ENCODE results near the gene ZNF205. TPM values are rescaled to one million over a fixed set of nuclear protein-coding genes. Genes with fewer than 3 reads are reported as not detected.
"Not testable (repeated sequence)": the region's sequence is repeated elsewhere in the genome, so short reads cannot be mapped to it uniquely, and the experiment has no call there.

The ZNF205 gene
- polyA plus RNA-seq, 4 donors = 12.7 to 17.7 (median 16.2) TPM

DNA sequence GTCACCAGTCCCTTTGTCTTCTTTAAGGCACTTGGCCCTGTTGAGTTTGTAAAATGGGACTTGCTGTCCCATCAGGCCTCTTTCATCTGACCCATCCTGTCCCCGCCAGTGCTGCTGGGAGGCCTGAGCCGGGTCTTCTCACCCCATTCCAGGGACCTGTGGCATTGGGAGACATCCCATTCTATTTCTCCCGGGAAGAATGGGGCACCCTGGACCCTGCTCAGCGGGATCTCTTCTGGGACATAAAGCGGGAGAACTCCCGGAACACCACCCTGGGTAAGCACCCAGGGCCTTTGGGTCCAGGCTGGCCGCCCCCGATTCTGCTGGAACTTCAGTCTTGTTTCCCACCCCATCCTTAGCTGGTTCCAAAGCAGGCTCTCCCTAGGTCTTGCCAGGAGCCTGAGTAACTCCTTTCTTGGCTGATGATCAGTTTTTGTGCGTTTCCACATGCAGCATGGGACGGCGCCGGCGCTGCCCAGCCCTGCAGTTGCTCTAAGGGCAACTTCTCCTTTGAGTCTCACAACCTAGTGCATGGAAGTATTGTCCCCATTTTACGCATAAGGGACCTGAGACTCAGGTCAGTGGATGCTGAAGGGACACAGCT, 26.5 kb downstream of the ZNF205 start:
- no peaks in the 10 kb centered on the region for H3K27me3 ChIP-seq (ENCODE audit: control insufficient read depth in 3 of 3, insufficient read depth in 3 of 3, low read length in 3 of 3)
- H3K27ac ChIP-seq (ENCODE audit: low read depth in 1 of 3, low read length in 2 of 3) = no peak overlapping the region
- no peaks in the 10 kb centered on the region for H3K9me3 ChIP-seq (ENCODE audit: control insufficient read depth in 2 of 2, insufficient read depth in 1 of 2, low read depth in 1 of 2, low read length in 1 of 2)
- H3K4me1 ChIP-seq (ENCODE audit: control insufficient read depth in 3 of 3, insufficient read depth in 2 of 3, low read depth in 1 of 3, low read length in 2 of 3) = peaks cover 0 to 13% (median 8%) of the 10 kb centered on the region in 3 donors
- no peak for DNase-seq
- H3K4me3 ChIP-seq (ENCODE audit: low read depth in 1 of 3, low read length in 3 of 3) = no peak overlapping the region
- FAIRE-seq = no peak
- 88 to 93% (median 92%) methylated on average over 14 of the region's 14 CpGs for WGBS, 3 donors
- H3K36me3 ChIP-seq (ENCODE audit: control insufficient read depth in 3 of 3, insufficient read depth in 2 of 3, low read depth in 1 of 3, low read length in 3 of 3) = peaks cover 0 to 63% (median 19%) of the 10 kb centered on the region in 3 donors

DNA sequence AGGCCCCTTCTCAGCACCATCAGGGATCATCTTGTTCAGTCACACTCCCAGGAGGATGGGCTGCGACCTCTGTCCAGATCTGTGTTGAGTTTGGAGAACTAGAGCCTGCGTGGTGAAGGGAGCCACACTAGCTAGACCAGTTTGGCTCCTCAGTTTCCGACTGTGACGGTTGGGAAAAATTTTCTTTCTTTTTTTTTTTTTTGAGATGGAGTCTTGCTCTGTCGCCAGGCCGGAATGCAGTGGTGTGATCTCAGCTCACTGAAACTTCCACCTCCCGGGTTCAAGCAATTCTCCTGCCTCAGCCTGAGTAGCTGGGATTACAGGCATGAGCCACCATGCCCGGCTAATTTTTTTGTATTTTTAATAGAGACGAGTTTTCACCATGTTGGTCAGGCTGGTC, 27.2 kb downstream of the ZNF205 start:
- H3K27ac ChIP-seq (ENCODE audit: low read depth in 1 of 3, low read length in 2 of 3); DNase-seq; H3K4me3 ChIP-seq (ENCODE audit: low read depth in 1 of 3, low read length in 3 of 3); H3K9me3 ChIP-seq (ENCODE audit: control insufficient read depth in 2 of 2, insufficient read depth in 1 of 2, low read depth in 1 of 2, low read length in 1 of 2); FAIRE-seq; H3K27me3 ChIP-seq (ENCODE audit: control insufficient read depth in 3 of 3, insufficient read depth in 3 of 3, low read length in 3 of 3): not testable (repeated sequence)
- WGBS, 3 donors = 91 to 95% (median 93%) methylated on average over 9 of the region's 9 CpGs
- Histone ChIP-seq H3K36me3 (ENCODE audit: control insufficient read depth in 3 of 3, insufficient read depth in 2 of 3, low read depth in 1 of 3, low read length in 3 of 3) (peaks cover 0 to 65% (median 19%) of the 10 kb centered on the region in 3 donors), H3K4me1 (ENCODE audit: control insufficient read depth in 3 of 3, insufficient read depth in 2 of 3, low read depth in 1 of 3, low read length in 2 of 3) (peaks cover 0 to 19% (median 8%) of the 10 kb centered on the region in 3 donors)

DNA sequence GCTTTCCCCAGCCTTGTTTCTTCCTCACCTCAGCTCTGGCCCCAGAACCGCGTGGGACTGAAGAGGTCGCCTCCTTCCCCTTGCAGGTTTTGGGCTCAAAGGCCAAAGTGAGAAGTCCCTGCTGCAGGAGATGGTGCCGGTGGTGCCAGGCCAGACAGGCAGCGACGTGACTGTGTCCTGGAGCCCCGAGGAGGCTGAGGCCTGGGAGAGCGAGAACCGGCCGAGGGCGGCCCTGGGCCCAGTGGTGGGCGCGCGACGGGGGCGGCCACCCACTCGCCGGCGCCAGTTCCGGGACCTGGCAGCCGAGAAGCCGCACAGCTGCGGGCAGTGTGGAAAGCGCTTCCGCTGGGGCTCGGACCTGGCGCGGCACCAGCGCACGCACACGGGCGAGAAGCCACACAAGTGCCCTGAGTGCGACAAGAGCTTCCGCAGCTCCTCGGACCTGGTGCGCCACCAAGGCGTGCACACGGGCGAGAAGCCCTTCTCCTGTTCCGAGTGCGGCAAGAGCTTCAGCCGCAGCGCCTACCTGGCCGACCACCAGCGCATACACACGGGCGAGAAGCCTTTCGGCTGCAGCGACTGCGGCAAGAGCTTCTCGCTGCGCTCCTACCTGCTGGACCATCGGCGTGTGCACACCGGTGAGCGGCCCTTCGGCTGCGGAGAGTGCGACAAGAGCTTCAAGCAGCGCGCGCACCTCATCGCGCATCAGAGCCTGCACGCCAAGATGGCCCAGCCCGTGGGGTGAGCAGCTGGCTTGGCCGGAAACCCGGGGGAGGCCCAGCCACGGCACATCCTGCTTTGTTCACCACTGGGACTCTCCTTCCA, 28.4 kb downstream of the ZNF205 start:
- Histone ChIP-seq H3K27me3 (ENCODE audit: control insufficient read depth in 3 of 3, insufficient read depth in 3 of 3, low read length in 3 of 3) (no peaks in the 10 kb centered on the region), H3K9me3 (ENCODE audit: control insufficient read depth in 2 of 2, insufficient read depth in 1 of 2, low read depth in 1 of 2, low read length in 1 of 2) (no peaks in the 10 kb centered on the region), H3K36me3 (ENCODE audit: control insufficient read depth in 3 of 3, insufficient read depth in 2 of 3, low read depth in 1 of 3, low read length in 3 of 3) (peaks cover 0 to 65% (median 19%) of the 10 kb centered on the region in 3 donors), H3K27ac (ENCODE audit: low read depth in 1 of 3, low read length in 2 of 3) (no peak overlapping the region), H3K4me1 (ENCODE audit: control insufficient read depth in 3 of 3, insufficient read depth in 2 of 3, low read depth in 1 of 3, low read length in 2 of 3) (peaks cover 0 to 19% (median 10%) of the 10 kb centered on the region in 3 donors), H3K4me3 (ENCODE audit: low read depth in 1 of 3, low read length in 3 of 3) (no peak overlapping the region)
- 95 to 97% (median 97%) methylated on average over 61 to 69 of the region's 69 CpGs for WGBS, 3 donors
- FAIRE-seq = no peak
- DNase-seq = no peak

DNA sequence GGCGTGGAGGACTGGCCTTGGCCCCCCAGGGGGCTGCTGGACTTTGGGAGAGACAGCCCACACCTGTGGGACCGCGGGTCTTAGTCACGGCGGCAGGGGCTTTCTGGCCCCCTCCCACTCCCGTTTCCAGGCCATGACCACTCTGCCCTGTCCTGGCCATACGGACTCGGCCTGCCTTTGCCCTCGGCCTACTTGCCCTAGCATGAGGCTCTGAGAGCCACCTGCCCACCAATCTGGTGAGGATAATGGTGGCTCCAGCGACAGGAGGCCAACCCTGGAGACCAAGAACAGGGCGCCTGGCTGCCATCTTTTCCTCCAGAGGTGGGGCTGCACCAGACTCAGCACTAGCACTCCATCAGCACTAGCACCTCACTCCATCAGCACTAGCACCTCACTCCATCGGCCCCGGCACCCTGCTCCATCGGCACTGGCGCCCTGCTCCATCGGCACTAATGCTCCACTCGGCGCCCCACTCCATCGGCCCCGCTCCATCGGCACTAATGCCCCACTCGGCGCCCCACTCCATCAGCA, 29.5 kb downstream of the ZNF205 start:
- Histone ChIP-seq H3K36me3 (ENCODE audit: control insufficient read depth in 3 of 3, insufficient read depth in 2 of 3, low read depth in 1 of 3, low read length in 3 of 3) (peaks cover 0 to 64% (median 19%) of the 10 kb centered on the region in 3 donors), H3K27ac (ENCODE audit: low read depth in 1 of 3, low read length in 2 of 3) (no peak overlapping the region), H3K4me1 (ENCODE audit: control insufficient read depth in 3 of 3, insufficient read depth in 2 of 3, low read depth in 1 of 3, low read length in 2 of 3) (peaks cover 0 to 18% (median 8%) of the 10 kb centered on the region in 3 donors), H3K9me3 (ENCODE audit: control insufficient read depth in 2 of 2, insufficient read depth in 1 of 2, low read depth in 1 of 2, low read length in 1 of 2) (no peaks in the 10 kb centered on the region), H3K4me3 (ENCODE audit: low read depth in 1 of 3, low read length in 3 of 3) (no peak overlapping the region), H3K27me3 (ENCODE audit: control insufficient read depth in 3 of 3, insufficient read depth in 3 of 3, low read length in 3 of 3) (no peaks in the 10 kb centered on the region)
- DNase-seq (no peak), FAIRE-seq (no peak)
- WGBS, 3 donors = 96 to 97% (median 96%) methylated on average over 23 of the region's 23 CpGs

DNA sequence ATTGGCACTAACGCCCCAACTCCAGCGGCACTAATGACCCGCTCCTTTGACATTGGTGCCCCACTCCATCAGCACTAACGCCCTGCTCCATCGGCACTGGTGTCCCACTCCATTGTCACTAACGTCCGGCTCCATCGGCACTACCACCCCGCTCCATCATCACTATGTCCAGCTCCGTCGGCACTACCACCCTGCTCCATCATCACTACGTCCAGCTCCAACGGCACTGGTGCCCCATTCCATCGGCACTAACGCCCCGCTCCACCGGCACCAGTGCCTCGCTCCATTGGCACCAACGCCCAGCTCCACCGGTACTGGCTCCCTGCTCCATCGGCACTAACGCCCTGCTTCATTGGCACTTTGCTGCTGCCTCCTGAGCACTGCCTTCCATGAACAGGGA, 29.9 kb downstream of the ZNF205 start:
- Histone ChIP-seq H3K27me3 (ENCODE audit: control insufficient read depth in 3 of 3, insufficient read depth in 3 of 3, low read length in 3 of 3) (no peaks in the 10 kb centered on the region), H3K36me3 (ENCODE audit: control insufficient read depth in 3 of 3, insufficient read depth in 2 of 3, low read depth in 1 of 3, low read length in 3 of 3) (peaks cover 0 to 60% (median 19%) of the 10 kb centered on the region in 3 donors), H3K9me3 (ENCODE audit: control insufficient read depth in 2 of 2, insufficient read depth in 1 of 2, low read depth in 1 of 2, low read length in 1 of 2) (no peaks in the 10 kb centered on the region), H3K27ac (ENCODE audit: low read depth in 1 of 3, low read length in 2 of 3) (no peak overlapping the region), H3K4me3 (ENCODE audit: low read depth in 1 of 3, low read length in 3 of 3) (no peak overlapping the region), H3K4me1 (ENCODE audit: control insufficient read depth in 3 of 3, insufficient read depth in 2 of 3, low read depth in 1 of 3, low read length in 2 of 3) (peaks cover 0 to 18% (median 8%) of the 10 kb centered on the region in 3 donors)
- FAIRE-seq (no peak), DNase-seq (no peak)
- WGBS, 3 donors = 96 to 97% (median 97%) methylated on average over 22 of the region's 22 CpGs

DNA sequence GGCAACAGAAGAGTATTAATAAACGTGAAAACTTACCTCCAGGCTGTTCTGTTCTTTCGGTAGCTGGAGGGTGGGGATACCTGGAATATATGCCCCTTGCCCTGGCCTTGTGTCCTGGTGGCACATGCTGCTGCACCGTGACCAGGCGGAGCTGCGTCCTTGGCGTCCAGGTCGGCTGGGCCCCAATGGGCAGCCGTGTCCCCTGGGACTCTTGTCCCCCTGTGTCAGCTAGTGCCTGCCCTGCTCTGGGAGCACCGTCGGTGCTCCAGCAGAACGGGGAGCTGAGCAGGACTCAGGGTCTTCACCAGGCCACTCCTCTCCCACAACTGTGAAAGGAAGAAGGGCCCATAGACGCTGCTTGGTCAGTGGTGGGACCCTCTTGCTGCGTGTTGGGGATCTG, 30.4 kb downstream of the ZNF205 start:
- 86 to 95% (median 93%) methylated on average over 10 to 13 of the region's 13 CpGs for WGBS, 3 donors
- Histone ChIP-seq H3K4me1 (ENCODE audit: control insufficient read depth in 3 of 3, insufficient read depth in 2 of 3, low read depth in 1 of 3, low read length in 2 of 3) (peaks cover 0 to 18% (median 8%) of the 10 kb centered on the region in 3 donors), H3K27me3 (ENCODE audit: control insufficient read depth in 3 of 3, insufficient read depth in 3 of 3, low read length in 3 of 3) (no peaks in the 10 kb centered on the region), H3K9me3 (ENCODE audit: control insufficient read depth in 2 of 2, insufficient read depth in 1 of 2, low read depth in 1 of 2, low read length in 1 of 2) (no peaks in the 10 kb centered on the region), H3K36me3 (ENCODE audit: control insufficient read depth in 3 of 3, insufficient read depth in 2 of 3, low read depth in 1 of 3, low read length in 3 of 3) (peaks cover 0 to 55% (median 19%) of the 10 kb centered on the region in 3 donors), H3K27ac (ENCODE audit: low read depth in 1 of 3, low read length in 2 of 3) (peak overlapping the region in 1 of 3 donors; percentile 94), H3K4me3 (ENCODE audit: low read depth in 1 of 3, low read length in 3 of 3) (no peak overlapping the region)
- DNase-seq (no peak), FAIRE-seq (no peak)

DNA sequence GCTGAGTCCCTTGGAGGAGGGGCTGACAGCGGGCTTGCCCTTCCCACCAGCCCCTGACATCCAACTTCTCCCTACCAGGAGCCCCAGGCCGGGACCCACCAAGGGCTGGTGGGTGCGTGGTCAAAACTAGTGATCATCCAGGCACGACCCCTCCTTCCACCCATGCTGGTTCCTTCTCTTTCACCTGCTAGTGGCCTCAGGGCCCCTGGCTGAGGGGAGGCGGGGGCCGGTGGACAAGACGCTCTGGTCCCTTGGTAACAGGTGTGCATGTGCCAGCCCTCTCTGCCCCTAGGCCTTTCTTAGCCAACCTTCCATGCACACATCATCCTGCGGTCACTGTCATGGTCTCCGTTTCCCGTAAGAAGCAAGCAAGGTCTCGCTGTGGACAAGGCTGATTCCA, 30.8 kb downstream of the ZNF205 start:
- Histone ChIP-seq H3K27me3 (ENCODE audit: control insufficient read depth in 3 of 3, insufficient read depth in 3 of 3, low read length in 3 of 3) (no peaks in the 10 kb centered on the region), H3K9me3 (ENCODE audit: control insufficient read depth in 2 of 2, insufficient read depth in 1 of 2, low read depth in 1 of 2, low read length in 1 of 2) (no peaks in the 10 kb centered on the region), H3K27ac (ENCODE audit: low read depth in 1 of 3, low read length in 2 of 3) (peak overlapping the region; percentile 58 to 94 (median 85)), H3K4me3 (ENCODE audit: low read depth in 1 of 3, low read length in 3 of 3) (no peak overlapping the region), H3K36me3 (ENCODE audit: control insufficient read depth in 3 of 3, insufficient read depth in 2 of 3, low read depth in 1 of 3, low read length in 3 of 3) (peaks cover 0 to 51% (median 19%) of the 10 kb centered on the region in 3 donors), H3K4me1 (ENCODE audit: control insufficient read depth in 3 of 3, insufficient read depth in 2 of 3, low read depth in 1 of 3, low read length in 2 of 3) (peaks cover 0 to 18% (median 8%) of the 10 kb centered on the region in 3 donors)
- WGBS, 3 donors = 91 to 93% (median 92%) methylated on average over 10 to 11 of the region's 11 CpGs
- no peak for DNase-seq
- no peak for FAIRE-seq

DNA sequence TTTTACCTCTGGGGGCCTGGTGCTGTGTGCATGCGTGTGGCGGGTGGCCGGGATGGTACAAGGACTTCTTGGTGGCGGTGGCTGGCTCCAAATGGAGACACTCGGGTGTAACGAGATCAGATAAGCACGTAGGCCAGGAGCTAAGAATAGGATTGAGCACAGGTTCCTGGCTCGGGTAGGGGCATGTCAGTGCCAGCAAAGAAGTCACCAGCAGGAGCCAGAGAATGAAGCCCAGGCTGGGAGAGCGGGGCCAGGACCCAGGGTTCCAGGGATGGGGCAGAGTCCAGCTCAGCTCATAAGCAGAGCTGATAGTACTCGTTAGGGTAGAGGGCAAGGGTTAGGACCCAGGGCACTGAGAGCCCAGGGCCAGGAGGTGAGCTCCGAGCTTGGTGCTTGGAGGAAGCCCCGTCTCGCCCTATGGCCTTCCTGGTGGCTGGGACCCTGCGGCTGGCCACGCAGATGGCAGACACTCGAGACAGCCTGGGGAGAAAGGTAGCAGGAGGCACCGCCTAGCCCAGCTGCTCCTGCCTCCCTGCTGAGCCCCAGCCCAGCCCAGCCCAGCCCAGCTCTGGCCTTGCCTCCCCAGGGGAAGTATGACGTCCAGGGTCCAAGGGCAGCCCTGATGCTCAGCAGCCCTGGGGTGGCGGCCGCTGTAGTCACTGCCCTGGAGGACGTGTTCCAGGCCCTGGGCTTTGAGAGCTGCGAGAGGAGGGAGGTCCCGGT, 31.4 kb downstream of the ZNF205 start:
- peak; percentile 86 to 91 for DNase-seq

More for the DNA sequence above, 31.4 kb downstream of the ZNF205 start:
- peaks cover 0 to 45% (median 19%) of the 10 kb centered on the region in 3 donors for H3K36me3 ChIP-seq (ENCODE audit: control insufficient read depth in 3 of 3, insufficient read depth in 2 of 3, low read depth in 1 of 3, low read length in 3 of 3)
- WGBS, 3 donors = 17 to 62% (median 44%) methylated on average over 22 to 23 of the region's 23 CpGs
- H3K27me3 ChIP-seq (ENCODE audit: control insufficient read depth in 3 of 3, insufficient read depth in 3 of 3, low read length in 3 of 3) = no peaks in the 10 kb centered on the region
- peaks cover 0 to 18% (median 8%) of the 10 kb centered on the region in 3 donors for H3K4me1 ChIP-seq (ENCODE audit: control insufficient read depth in 3 of 3, insufficient read depth in 2 of 3, low read depth in 1 of 3, low read length in 2 of 3)
- FAIRE-seq = no peak
- peak overlapping the region in 1 of 3 donors; percentile 61 for H3K4me3 ChIP-seq (ENCODE audit: low read depth in 1 of 3, low read length in 3 of 3)
- H3K27ac ChIP-seq (ENCODE audit: low read depth in 1 of 3, low read length in 2 of 3) = peak overlapping the region; percentile 58 to 94 (median 85)
- no peaks in the 10 kb centered on the region for H3K9me3 ChIP-seq (ENCODE audit: control insufficient read depth in 2 of 2, insufficient read depth in 1 of 2, low read depth in 1 of 2, low read length in 1 of 2)
